Left lobe of liver (tissue), 2 donors: ENCODE results near the gene CGN. TPM values are rescaled to one million over a fixed set of nuclear protein-coding genes. Genes with fewer than 3 reads are reported as not detected.

Experiments
- ATAC-seq: fragments of 200-7000 bp; cut with Tn5 transposase; one replicate; pipeline ENCODE4 v1.9.1; 2020; ENCODE audit warnings: mild to moderate bottlenecking, moderate library complexity
- DNase-seq: peaks from one replicate; pipeline ENCODE4 v3.0.0-alpha.2; 2020; ENCODE audit warnings: low spot score
- total RNA-seq: library from RNA; stranded (reverse); gene quantifications from one replicate; pipeline ENCODE4 v1.2.1, GENCODE V29; 2021
- donor health status: DM: no; HTN: no; CAD: no; lungs with moderate emphysema.
- donor health status: DM: no; HTN: yes; CAD: no.

The CGN gene
- total RNA-seq = 51.4 TPM

- ATAC-seq (peak; percentile 78), DNase-seq (peak; percentile 91)
These were observed at the start of gene CGN for GRCh38 chr1:151510957-151511635. Gene CGN (plus strand): TSS chr1:151511387. CDS start chr1:151518520, 7,133 bp downstream.

- ATAC-seq (no peak), DNase-seq (no peak)
These were observed 49.5 kb upstream of the CGN start for GRCh38 chr1:151461694-151462093.

GRCh38 chr1:151465026-151465425 is 46.2 kb upstream of the CGN start:
- ATAC-seq (no peak), DNase-seq (no peak)

- ATAC-seq (peak; percentile 93), DNase-seq (peak; percentile 61)
These were observed 38.1 kb upstream of the CGN start for GRCh38 chr1:151472856-151473731.

GRCh38 chr1:151474745-151475144 is 36.4 kb upstream of the CGN start:
- ATAC-seq (no peak), DNase-seq (no peak)

GRCh38 chr1:151475175-151475574 is 36.0 kb upstream of the CGN start:
- no peak for DNase-seq
- ATAC-seq = no peak

GRCh38 chr1:151476083-151476482 is 35.1 kb upstream of the CGN start:
- ATAC-seq (no peak), DNase-seq (no peak)

GRCh38 chr1:151477066-151477465 is 34.1 kb upstream of the CGN start:
- DNase-seq = no peak
- ATAC-seq = no peak

GRCh38 chr1:151478140-151478812 is 32.9 kb upstream of the CGN start:
- DNase-seq (no peak), ATAC-seq (no peak)

- DNase-seq = no peak
- no peak for ATAC-seq
These were observed 32.3 kb upstream of the CGN start for GRCh38 chr1:151478923-151479322.

- ATAC-seq = no peak
These were observed 31.7 kb upstream of the CGN start for GRCh38 chr1:151479462-151479861.

GRCh38 chr1:151482017-151482416 is 29.2 kb upstream of the CGN start:
- ATAC-seq (no peak), DNase-seq (no peak)

More at GRCh38 chr1:151479462-151479861, 31.7 kb upstream of the CGN start:
- DNase-seq = no peak

GRCh38 chr1:151485685-151486255 is 25.4 kb upstream of the CGN start:
- ATAC-seq (no peak), DNase-seq (no peak)

GRCh38 chr1:151486557-151486956 is 24.6 kb upstream of the CGN start:
- DNase-seq (no peak), ATAC-seq (peak; percentile 36)

GRCh38 chr1:151491641-151492040 is 19.5 kb upstream of the CGN start:
- DNase-seq = no peak
- ATAC-seq = no peak

- ATAC-seq (no peak), DNase-seq (no peak)
These were observed 19.1 kb upstream of the CGN start for GRCh38 chr1:151492120-151492519.

- no peak for ATAC-seq
- DNase-seq = no peak
These were observed 18.1 kb upstream of the CGN start for GRCh38 chr1:151493042-151493441.

- no peak for DNase-seq
- ATAC-seq = no peak
These were observed 16.4 kb upstream of the CGN start for GRCh38 chr1:151494741-151495281.

- no peak for DNase-seq
- no peak for ATAC-seq
These were observed 15.9 kb upstream of the CGN start for GRCh38 chr1:151495316-151495715.

GRCh38 chr1:151499365-151499764 is 11.8 kb upstream of the CGN start:
- DNase-seq (no peak), ATAC-seq (no peak)

- ATAC-seq = no peak
- DNase-seq = no peak
These were observed 11.3 kb upstream of the CGN start for GRCh38 chr1:151499930-151500329.
